GM19455 (cell line): ENCODE measurements around the gene PTGIS.
"Not testable (repeated sequence)": the region's sequence is repeated elsewhere in the genome, so short reads cannot be mapped to it uniquely, and the experiment has no call there.

ENCODE experiments used
- ATAC-seq: cut with Tn5 transposase; IDR thresholded peaks from one replicate; pipeline ENCODE4 v1.9.1; 2021; ENCODE audit not compliant: unreplicated experiment

Gene PTGIS

DNA sequence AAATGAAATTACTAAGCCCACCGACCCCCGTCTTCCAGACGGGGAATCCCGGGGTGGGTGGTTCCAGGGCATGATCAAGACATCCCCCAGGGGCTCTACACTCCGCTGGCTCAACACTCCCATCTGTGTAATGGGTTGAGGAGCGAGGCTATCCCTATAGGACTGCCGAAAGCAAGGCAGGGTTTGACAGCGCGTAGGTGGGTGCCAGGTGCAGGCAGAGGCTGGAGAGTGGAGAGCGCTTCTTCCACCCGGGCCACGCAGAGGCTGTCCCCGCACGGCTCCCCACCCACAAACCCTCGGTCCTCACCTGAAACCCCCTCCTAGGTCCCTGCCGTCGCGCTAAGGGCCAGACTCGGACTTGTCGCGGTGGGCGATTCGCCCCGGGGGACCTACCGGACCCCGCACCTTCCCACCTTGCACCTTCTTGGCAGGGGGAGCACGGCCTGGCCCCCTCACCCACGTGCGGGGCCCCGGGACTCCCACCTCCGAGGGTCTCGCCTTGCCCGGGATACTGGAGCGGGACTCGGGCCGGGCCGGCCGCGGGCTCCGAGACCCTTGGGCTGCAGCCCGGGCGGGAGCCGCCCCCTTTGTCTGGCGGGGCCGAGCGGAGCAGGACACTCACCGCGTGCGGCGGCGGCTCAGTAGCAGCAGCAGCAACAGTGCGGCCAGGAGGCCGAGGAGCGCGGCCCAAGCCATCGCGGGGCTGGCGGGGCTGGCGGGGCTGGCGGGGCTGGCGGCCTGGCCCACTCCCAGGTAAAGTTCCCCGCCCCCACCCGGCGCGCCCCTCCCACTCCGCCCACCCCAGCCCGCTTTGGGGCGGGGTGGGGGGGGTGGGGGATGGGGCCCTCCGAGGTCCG is at the start of gene PTGIS:
TSS of gene PTGIS (minus strand) at position 717 of the 857 bp plus-strand sequence. CDS start at position 696, 21 bp downstream.
- ATAC-seq = no peak

DNA sequence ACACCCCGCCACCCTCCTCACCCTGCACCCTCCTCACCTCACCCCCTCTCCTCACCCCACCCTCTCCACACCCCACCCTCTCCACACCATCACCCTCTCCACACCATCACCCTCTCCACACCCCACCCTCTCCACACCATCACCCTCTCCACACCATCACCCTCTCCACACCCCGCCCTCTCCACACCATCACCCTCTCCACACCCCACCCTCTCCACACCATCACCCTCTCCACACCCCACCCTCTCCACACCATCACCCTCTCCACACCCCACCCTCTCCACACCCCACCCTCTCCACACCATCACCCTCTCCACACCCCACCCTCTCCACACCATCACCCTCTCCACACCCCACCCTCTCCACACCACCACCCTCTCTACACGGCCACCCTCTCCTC is 49.5 kb upstream of the PTGIS start:
- not testable (repeated sequence) for ATAC-seq

DNA sequence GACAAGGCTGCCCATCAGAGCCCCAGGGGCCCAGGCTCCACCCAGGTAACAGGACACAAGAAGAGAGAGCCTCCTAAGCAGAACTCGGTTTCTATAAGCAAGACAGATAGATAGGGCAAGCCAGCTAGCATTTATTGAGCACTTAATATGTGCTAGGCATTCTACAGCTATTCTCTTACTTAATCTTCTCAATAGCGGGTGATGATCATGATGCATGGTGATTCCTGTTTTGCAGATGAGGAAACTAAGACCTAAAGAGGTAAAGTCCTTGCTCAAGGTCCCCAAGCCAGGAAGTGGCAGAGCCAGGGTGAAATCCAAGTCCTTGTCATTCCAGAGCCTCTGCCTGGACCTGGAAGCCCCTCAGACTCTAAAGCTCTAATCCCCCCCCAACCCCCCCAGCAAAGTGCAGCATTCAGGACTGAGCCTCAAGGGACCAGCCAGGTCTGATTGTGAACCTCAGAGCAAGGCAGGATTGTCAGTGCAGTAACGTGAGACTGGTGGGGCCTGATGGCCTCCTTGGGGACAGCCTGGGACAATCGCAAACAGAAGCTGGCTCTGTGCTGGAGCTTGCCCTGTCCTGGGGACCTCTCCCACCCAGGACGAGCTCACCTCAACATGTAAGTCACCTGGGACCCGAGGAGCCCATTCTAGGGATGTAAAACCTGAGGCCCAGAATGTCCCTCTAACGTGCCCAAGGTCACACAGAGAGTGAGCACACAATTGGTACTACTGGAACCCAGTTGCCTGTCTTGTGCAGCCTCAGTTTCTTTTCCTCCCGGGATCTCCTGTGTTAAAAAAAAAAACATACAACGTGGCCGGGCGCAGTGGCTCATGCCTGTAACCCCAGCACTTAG is 48.4 kb upstream of the PTGIS start:
- ATAC-seq = no peak

GRCh38 chr20:49615401-49616153 is 47.6 kb upstream of the PTGIS start:
- no peak for ATAC-seq

GRCh38 chr20:49615051-49615400 is 47.1 kb upstream of the PTGIS start:
- ATAC-seq = not testable (repeated sequence)

GRCh38 chr20:49614338-49615050 is 46.6 kb upstream of the PTGIS start:
- ATAC-seq = no peak

GRCh38 chr20:49612127-49612738 is 44.3 kb upstream of the PTGIS start:
- no peak for ATAC-seq

DNA sequence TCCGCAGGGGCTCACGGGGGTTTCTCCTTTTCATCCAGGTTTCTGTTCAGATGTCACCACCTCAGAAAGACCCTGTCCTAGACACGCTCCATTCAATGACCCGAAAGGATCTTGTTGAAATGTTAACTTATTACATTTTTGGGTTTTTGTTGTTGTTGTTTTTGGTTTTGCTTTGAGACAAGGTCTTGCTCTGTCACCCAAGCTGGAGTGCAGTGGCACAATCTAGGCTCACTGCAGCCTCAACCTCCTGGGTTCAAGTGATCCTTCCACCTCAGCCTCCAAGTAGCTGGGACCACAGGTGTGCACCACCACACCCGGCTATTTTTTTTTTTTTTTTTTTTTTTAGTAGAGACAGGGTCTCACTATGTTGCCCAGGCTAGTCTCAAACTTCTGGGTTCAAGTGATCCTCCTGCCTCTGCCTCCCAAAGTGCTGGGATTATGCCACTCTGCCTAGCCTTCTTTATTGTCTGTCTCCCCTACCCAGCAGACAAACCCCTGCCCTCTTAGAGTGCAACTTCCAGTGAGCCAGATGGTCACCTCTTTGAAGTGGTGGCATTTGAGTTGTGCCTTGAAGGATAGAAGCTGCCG is 43.7 kb upstream of the PTGIS start:
- ATAC-seq = not testable (repeated sequence)

DNA sequence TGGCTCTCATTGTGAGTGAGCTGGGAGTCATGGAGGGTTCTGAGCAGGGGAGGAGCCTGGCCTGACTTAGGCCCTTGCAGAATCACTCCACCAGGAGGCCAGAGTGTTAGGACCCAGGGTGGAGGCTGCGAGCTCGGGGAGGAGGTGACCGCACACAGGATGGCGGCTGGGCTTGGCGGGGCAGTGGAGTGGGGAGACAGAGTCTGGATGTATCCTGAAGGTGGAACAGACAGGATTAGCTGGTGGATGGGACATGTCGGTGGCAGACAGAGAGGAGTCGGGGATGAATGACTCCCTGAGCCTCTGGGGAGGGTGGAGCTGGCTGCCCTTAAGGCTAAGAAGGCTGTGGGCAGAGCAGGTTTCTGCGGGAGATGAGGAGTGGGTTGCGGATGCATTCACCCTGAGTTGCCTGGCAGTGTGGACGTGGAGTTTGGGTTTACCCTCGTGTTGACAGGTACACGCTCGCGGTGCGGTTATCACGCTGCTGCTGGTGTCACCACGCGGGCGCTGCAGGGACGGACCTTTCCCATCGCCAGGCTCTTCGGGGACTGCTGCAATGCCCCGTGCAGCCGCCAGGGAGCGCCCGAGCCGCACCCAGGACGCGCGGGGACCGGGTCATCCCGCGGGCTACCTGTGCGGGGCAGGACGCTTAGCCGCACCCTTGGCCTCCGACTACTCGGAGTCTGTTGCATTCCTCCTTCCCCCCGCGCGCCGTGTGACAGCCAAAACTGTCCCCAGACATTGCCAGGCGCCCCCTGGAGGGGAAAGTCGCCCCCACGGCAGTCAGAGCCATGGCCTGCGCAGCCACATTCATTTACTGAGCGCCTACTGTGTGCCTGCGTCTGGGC is 43.0 kb upstream of the PTGIS start:
- ATAC-seq = no peak

- ATAC-seq = no peak
Observed at GRCh38 chr20:49608752-49609670, 41.1 kb upstream of the PTGIS start.

DNA sequence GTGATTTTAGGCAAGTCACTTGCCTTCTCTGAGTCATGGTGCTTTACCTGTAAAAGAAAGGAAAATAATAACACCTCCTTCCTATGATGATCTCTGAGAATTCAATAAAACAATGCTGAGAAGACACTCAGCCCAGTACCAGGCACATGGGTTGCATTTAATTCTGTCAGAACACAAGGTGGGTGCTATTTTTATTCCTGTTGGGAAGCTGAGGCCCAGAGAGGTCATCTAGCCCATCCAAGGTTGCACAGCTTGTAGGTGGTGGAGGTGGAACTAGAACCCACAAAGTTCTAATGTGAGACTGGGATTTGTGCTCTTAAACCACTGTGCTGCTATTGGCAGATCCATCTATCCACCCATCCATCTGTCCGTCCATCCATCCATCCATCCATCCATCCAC is 39.6 kb upstream of the PTGIS start:
- ATAC-seq = no peak

DNA sequence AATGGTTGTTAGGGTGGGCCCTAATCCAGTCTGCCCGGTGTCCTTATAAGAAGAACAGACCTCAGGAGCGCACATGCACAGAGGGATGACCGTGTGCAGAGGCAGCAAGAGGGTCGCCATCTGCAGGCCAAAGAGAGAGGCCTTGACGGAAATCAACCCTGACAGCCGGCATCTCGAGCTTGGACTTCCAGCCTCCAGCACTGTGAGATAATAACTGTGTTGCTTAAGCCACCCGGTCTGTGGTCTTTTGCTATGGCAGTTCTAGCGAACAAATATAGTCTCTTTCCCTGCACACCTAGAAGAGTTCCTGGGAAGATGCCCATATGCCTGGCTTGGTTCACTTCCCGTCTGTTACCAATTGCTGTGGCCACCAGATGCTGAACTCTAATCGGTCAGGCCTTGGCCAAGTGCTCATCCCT is 35.3 kb upstream of the PTGIS start:
- no peak for ATAC-seq

DNA sequence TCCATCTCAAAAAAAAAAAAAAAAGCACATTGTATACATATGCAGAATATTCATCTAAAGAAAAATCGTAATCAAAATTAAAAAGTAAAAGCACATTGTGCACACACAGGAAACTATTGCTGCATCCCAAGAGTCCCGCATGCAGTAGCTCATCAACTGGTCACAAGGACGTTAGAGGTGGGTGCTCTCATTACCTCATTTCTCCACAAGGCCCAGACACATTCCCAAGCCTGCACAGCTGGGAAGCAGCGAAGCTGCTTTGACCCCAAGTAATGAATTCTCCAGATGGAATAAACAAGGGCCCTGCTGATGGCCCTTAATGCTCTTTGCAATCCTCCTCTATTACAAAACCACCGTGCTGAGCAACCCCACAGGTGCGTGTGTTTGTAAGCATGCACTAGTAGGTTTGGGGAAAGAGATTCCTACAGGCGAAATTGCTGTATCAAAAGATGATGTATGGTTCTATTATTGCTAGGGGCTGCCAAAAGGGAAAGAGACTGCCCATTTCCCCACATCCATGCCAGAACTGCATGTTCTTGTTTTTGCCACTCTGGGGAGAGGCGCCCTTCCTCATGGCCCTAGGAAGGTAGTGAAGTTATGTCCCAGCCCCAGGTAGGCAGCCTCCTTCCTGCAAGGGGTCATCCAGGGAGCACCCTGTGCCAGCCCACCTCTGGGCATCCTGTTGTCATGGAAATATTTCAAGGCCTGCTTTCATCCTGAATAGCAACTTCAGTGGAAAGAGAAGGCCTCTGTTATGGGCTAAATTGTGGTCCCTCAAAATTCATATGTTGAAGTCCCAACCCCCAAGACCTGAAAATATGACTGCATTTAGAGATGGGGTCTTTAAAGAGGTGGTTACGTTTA is 34.6 kb upstream of the PTGIS start:
- ATAC-seq = no peak

DNA sequence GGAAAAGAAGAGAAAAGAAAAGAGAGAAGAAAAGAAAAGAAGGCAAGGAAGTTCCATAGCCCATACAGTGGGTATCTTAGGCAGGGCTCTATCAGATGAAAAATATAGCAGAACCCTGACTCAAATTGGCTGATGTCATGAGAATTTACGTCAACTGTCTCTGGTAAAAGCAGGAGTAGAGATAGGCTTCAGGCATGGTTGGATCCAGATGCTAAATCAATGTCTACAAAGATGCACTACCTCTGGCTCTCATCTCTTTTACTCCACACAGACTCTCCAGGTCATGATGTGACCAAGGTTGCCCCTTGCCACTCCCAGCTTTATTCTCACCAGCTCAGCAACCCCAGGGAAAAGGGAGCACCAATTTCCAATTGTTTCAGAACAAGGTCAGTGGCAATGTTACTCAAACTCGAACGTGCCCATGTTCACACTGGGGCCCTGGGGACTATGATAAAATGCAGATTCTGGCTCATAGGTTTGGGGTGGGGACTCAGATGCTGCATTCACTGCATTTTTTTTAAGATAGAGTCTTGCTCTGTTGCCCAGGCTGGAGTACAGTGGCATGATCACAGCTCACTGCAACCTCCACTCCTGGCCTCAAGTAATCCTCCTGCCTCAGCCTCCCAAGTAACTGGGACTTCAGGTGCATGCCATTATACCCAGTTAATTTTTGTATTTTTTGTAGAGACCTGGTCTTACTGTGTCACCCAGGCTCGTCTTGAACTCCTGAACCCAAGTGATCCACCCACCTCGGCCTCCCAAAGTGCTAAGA is 33.4 kb upstream of the PTGIS start:
- ATAC-seq = no peak

DNA sequence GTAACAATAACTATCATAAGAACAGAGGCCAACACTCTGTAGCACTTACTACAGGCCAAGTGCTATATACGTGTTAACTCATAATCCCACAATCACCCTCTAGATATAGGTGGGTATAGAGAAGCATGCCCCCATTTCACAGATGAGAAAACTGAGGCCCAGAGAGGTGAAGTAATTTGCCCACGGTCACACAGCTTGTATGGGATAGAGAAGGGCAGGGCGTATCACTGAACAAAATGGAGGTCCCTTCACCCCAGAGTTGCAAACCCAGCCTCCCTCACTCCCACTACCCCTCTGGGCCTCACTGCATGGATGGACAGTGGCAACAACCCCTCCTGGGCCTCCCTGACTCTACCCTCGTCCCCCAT is 31.8 kb upstream of the PTGIS start:
- no peak for ATAC-seq

- no peak for ATAC-seq
Observed at GRCh38 chr20:49597825-49598395, 30.0 kb upstream of the PTGIS start.
